NB4 (cell line): Measurements from ENCODE around the gene HOXC6.

Experiments used
- DNase-seq: peaks from one replicate; pipeline ENCODE4 v3.0.0; 2010; ENCODE audit warnings: low read depth
- H3K4me3 ChIP-seq: one replicate; pipeline ENCODE4 v1.5.1; 2011; ENCODE audit warnings: mild to moderate bottlenecking, low read depth, low read length, moderate library complexity
- CTCF ChIP-seq: IDR thresholded peaks from one replicate; pipeline ENCODE4 v1.5.1; 2012; ENCODE audit warnings: low read depth, low read length
- MAX ChIP-seq: IDR thresholded peaks from 2 replicates; pipeline ENCODE4 v1.6.1; 2011; ENCODE audit warnings: low read depth, low read length
- MYC ChIP-seq: IDR thresholded peaks from 2 replicates; pipeline ENCODE4 v1.6.1; 2011; ENCODE audit warnings: low read depth, low read length
- POLR2A ChIP-seq: IDR thresholded peaks from 2 replicates; pipeline ENCODE4 v1.6.1; 2011; ENCODE audit warnings: mild to moderate bottlenecking; ENCODE audit not compliant: insufficient read length; ENCODE audit errors: extremely low read depth

HOXC6 gene

GRCh38 chr12:54027442-54027786, 826 bp upstream of the HOXC6 start:
- DNase-seq = no peak
- TF ChIP-seq MYC (no peak), POLR2A (no peak), CTCF (no peak), MAX (no peak)
- no peak overlapping the region for H3K4me3 ChIP-seq

DNA sequence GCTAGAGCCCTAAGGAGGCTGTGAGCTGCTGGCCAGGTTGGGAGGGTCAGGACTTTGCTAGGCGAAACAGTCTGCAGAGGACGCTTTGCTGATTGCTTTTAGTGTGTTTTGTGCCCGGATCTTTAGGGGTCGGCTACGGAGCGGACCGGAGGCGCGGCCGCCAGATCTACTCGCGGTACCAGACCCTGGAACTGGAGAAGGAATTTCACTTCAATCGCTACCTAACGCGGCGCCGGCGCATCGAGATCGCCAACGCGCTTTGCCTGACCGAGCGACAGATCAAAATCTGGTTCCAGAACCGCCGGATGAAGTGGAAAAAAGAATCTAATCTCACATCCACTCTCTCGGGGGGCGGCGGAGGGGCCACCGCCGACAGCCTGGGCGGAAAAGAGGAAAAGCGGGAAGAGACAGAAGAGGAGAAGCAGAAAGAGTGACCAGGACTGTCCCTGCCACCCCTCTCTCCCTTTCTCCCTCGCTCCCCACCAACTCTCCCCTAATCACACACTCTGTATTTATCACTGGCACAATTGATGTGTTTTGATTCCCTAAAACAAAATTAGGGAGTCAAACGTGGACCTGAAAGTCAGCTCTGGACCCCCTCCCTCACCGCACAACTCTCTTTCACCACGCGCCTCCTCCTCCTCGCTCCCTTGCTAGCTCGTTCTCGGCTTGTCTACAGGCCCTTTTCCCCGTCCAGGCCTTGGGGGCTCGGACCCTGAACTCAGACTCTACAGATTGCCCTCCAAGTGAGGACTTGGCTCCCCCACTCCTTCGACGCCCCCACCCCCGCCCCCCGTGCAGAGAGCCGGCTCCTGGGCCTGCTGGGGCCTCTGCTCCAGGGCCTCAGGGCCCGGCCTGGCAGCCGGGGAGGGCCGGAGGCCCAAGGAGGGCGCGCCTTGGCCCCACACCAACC, 1.5 kb downstream of the HOXC6 start:
- H3K4me3 ChIP-seq = no peak overlapping the region
- TF ChIP-seq CTCF (no peak), MAX (no peak), POLR2A (no peak), MYC (no peak)
- no peak for DNase-seq

- no peak for DNase-seq
- TF ChIP-seq MYC = no peak
- TF ChIP-seq POLR2A = no peak
- TF ChIP-seq MAX = no peak
- no peak for TF ChIP-seq CTCF
- no peak overlapping the region for H3K4me3 ChIP-seq
Measured at GRCh38 chr12:54030442-54030801, 2.2 kb downstream of the HOXC6 start.

DNA sequence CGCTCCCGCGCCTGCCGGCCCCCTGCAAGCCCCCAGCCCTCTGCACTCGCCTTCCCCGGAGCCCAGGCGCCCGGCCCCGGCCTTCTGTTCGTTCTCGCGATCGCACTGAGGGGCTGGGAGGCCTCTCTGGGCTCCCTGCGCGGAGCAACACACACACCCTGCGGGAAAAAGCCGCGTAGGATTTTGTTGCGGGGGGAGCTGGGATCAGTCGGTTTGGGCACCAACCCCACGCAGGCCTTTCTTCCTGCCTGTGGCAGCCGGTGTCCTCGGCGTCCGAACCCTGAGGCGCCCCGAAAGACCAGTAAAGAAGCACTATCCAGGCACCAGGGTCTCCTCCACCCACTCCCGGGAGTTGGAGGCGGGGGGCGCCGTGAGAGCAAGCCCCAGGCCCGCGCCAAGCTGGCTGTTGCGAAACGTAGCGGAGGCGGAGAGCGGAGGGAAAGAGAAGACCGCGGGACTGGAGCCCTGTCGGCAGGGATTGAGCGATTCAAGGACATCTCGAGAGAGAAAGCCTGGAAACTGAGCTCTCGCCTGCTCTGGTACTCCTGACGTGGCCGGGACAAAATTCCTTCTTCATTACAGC, 2.7 kb downstream of the HOXC6 start:
- no peak for TF ChIP-seq MAX
- no peak for TF ChIP-seq MYC
- TF ChIP-seq POLR2A = no peak
- TF ChIP-seq CTCF = no peak
- H3K4me3 ChIP-seq = no peak overlapping the region
- DNase-seq = no peak

DNA sequence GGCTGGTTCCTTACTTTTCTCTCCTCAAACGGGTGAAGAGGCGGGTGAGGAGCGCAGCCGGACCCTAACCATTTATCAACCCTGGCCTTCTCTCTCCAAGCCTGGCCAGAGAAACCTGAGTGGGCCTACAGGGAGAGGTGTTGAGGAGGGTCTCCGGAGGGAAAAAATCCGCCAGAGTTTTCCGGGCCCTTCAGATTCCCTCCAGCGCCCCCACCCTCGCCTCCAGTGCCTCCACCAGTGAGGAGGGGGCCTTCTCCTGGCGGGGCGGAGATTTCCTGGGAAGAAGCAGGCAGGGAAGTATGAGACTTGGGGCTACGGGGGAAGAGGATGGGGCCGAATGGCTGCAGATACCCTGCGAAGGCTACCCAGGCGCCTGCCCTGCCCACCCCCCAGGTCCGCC, 3.2 kb downstream of the HOXC6 start:
- TF ChIP-seq POLR2A = no peak
- no peak overlapping the region for H3K4me3 ChIP-seq
- no peak for DNase-seq

GRCh38 chr12:54032086-54032619, 3.9 kb downstream of the HOXC6 start:
- TF ChIP-seq CTCF (no peak), MAX (no peak), MYC (no peak), POLR2A (no peak)
- no peak for DNase-seq
- no peak overlapping the region for H3K4me3 ChIP-seq
